ENCODE measurements around the gene BOC.

DNA sequence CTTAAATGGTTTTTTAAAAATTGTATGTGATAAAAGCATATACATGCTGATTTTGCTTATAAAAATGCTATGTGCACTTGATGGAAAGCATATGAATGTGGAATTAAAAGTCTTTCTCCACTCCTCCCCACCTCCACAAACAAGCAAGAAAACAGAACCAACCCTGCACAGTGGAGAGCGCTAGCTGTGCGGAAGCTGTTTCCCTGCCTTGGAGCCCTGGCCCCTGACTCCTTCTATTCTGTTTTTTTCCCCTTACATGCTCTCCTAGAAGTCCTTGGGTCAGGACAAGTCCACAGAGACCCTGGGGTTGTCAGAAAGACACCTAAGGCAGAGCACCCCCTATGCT, 64.2 kb downstream of the BOC start:
- TF ChIP-seq EZH2 (IDR thresholded peaks at IDR 0.05; ENCODE audit: borderline replicate concordance, low read depth, low read length, severe bottlenecking) (no peak), POLR2AphosphoS5 (IDR thresholded peaks at IDR 0.05; ENCODE audit: insufficient read depth, low read depth, low read length) (no peak), POLR2A (IDR thresholded peaks at IDR 0.05; ENCODE audit: low read depth, low read length) (no peak), MYC (IDR thresholded peaks at IDR 0.05; ENCODE audit: low read depth, low read length) (no peak), FOS (IDR thresholded peaks at IDR 0.05; ENCODE audit: borderline replicate concordance, insufficient read depth, low read length) (no peak)
- TF ChIP-seq, protein P1, sequence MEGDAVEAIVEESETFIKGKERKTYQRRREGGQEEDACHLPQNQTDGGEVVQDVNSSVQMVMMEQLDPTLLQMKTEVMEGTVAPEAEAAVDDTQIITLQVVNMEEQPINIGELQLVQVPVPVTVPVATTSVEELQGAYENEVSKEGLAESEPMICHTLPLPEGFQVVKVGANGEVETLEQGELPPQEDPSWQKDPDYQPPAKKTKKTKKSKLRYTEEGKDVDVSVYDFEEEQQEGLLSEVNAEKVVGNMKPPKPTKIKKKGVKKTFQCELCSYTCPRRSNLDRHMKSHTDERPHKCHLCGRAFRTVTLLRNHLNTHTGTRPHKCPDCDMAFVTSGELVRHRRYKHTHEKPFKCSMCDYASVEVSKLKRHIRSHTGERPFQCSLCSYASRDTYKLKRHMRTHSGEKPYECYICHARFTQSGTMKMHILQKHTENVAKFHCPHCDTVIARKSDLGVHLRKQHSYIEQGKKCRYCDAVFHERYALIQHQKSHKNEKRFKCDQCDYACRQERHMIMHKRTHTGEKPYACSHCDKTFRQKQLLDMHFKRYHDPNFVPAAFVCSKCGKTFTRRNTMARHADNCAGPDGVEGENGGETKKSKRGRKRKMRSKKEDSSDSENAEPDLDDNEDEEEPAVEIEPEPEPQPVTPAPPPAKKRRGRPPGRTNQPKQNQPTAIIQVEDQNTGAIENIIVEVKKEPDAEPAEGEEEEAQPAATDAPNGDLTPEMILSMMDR (IDR thresholded peaks at IDR 0.05; ENCODE audit: extremely low read depth in 1 of 2, insufficient read depth in 1 of 2, low read depth in 1 of 2, low read length in 2 of 2), result no peak
- TF ChIP-seq, protein P2, sequence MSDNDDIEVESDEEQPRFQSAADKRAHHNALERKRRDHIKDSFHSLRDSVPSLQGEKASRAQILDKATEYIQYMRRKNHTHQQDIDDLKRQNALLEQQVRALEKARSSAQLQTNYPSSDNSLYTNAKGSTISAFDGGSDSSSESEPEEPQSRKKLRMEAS (IDR thresholded peaks at IDR 0.05; ENCODE audit: insufficient read depth, insufficient read length), result no peak

All from endothelial cell of umbilical vein (primary cell).